NCI-H2107 (cell line): ENCODE data around the gene ARPC2.

Experiments used
- DNase-seq: peaks from one replicate; lab custom pipeline; 2025; lab: John Stamatoyannopoulos, UW

The ARPC2 gene

DNA sequence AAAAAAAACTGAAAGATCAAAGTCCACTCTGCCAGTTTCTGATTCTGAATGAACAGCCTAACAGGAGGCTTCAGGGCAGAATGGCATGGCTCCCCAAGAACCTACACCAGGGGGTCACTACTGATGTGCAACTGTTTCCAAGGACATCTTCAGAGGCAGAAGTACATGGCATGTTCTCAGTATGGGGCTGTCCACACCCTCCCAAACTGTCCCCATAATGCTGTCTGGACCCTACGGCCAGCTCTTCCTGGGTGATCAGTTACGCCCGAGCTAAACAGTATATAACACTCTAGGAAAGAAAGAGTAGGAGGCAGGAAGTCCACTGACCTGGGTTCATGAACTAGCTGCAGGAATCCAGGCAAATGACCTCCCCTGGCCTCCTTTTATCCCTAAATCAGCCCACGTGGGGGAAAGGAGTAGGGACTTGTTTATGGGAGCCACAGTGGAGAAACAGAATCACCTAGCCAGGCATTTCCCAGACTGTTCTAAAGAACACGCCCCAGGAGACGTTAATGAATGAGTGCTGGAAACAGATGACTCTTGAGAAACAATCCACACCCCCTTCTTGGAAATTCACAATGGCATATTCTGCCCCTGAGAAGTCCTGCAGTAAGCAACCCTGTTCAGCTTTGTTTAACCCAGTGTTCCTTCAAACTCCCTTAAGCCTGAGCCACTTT, 72.8 kb downstream of the ARPC2 start:
- no peak for DNase-seq

DNA sequence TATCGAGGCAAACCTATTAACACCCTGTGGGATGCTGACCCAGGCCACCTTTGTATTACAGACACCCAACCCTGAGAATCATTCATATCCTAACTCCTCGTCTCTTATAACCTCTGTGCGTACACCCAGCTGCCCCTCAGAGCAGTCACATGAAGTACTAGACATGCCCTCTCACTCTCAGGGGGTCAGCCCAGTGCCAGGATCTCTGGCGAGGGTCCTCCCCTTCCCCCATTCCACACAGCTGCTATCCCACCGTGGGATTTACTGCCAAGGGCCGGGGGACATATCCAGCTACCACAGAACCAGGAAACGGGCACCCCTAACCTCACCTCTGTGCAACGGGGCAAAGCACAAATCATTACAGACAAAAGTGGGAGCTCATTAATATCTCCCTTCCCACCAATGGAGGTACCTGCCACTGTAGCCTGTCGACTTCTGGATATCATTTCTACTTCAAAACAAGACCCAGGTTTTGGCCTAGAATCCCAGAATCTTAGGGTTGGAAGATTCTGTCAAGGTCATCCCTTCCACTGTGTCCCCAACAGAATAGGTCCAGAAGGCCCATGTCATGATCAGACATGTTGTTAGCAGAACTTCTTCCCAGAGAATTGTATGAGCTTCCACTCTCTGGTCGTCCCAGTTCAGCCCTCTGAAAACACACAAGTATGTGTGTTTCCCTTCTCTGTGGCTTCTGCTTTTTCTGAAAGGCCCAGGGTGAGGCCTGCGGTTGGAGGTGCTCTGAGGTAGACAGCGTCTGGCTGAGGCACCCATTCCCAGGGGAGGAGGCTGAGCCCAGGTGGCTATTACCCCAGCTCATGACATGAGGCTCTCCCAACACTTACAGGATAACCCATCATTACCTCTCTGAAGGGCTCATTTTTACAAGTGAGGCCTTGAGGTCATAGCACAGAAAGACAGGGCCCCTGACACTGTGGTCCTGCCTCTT, 73.6 kb downstream of the ARPC2 start:
- DNase-seq, result peak; percentile 34

DNA sequence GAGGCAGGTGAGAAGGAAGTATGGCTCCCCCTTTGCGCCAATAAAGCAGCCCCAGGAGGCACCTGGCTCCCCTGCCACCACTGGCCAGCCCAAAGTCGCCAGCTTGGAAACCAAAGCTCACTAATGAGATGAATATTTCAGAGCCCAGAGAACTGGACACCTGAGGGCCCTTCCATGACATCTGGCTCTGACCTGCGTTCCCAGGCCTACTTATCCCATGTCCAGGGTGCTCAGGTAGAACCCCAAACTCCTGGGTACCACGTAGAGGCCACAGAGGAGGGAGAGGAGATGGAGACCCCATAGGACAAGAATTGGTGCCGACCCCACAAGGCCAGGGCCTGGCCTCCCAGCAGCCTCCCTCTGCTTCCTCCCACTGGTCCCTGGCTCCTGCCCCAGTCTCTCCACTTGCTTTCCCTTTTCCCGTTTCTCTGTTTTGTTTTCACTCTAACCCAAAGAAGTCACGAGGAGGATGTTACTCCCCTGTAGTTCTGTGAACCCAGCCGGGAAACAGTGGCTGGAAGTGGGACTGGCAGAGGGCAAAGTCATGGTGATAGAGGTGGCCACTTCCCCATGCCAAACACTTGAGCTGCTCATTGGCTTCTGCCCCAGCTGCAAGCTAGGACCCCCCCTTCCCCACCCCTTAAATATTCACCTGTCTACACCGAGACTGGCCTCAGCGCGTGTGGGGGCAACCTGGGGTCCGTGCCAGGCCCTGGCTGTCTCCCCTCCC, 74.5 kb downstream of the ARPC2 start:
- no peak for DNase-seq

DNA sequence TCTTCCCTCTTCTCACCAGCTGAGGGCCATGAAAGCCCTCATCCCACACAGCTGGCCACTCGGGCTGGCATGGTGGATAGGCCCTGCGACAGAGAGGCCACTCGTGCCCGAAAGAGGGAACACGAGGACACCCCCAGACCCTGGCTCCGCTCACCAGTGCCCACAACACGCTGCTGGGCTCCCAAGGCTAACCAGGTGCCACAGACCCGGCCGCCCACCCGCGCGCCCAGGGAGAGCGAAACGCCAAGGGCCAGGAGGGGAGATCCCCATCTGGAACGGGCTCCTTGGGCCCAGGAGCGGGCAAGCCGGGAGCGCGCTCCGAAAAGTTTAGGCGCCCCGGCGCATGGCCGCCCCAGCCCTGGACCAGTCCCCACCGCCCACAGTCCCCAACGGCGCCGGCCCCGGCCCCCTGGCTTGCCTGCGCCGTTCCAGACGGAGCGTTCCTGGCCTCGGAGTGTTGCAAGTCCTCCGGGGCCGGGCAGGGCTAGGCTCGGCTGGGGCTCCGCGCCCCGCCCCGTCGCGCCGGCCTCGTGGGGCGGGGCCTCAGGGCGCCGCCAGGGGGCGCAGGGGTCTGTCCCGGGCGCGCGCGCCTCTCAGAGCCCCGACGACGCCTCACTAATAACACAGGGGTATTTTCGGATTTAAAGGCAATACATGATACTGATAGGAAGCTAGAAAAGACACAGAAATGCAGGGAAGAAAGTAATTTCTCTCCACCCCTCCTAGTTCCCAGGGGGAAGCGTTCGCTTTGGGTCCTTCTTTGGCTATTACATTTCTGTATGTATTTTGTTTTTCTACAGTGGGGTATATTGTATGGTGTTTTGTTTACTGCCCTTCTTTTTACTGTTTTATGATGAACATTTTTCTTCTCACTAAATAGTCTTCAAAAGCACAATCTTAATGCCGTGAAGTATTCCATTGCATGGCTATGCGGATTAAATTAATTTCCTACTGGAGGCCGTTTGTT, 75.3 kb downstream of the ARPC2 start, which contains the start of gene TMBIM1:
Gene TMBIM1 (minus strand): TSS at position 456 of the 967 bp plus-strand sequence. CDS start 10,362 bp downstream, outside the sequence.
- no peak for DNase-seq

GRCh38 chr2:218293715-218294429, 76.9 kb downstream of the ARPC2 start:
- no peak for DNase-seq

GRCh38 chr2:218294430-218295022, 77.5 kb downstream of the ARPC2 start:
- no peak for DNase-seq

- no peak for DNase-seq
Measured at GRCh38 chr2:218295029-218295428, 78.0 kb downstream of the ARPC2 start.

DNA sequence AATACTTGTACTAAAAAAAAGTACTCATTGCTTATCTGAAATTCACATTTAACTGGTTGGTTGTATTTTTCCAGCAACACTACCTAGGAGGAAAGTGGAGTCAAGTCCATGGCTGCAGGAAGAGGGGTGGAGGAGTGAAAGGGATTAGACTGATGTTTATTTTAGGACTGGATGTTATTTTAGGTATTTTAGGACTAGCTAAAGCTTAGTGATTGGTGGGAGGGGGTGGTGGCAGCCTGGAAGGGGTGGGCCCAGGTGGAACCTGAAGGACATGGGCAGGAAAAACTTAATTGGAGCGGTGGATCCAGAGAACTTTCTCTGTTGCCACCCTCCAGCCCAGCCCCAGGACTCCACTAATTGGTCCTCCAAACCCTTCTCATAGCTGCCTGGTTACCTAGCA, 79.2 kb downstream of the ARPC2 start:
- no peak for DNase-seq

GRCh38 chr2:218296847-218297246, 79.9 kb downstream of the ARPC2 start:
- DNase-seq, result no peak

GRCh38 chr2:218298314-218298875, 81.4 kb downstream of the ARPC2 start:
- DNase-seq, result no peak

DNA sequence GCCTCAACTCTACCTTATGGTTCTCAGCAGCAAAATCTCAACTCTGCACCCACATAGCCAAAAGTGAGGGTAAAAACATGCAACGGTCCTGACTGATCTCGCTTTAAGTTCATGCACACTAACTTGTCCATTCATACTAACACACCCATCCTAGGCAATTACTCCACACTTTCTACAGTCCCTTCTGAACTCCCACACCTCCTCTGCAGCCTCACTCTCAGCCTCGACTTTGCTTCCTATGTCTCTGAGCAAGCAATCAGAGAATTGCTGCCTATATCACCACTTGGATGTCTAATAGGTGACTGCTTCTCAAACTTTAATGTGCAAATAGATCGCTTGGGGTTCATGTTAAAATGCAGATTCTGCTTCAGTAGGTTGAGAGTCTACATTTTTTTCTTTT, 83.2 kb downstream of the ARPC2 start:
- no peak for DNase-seq

DNA sequence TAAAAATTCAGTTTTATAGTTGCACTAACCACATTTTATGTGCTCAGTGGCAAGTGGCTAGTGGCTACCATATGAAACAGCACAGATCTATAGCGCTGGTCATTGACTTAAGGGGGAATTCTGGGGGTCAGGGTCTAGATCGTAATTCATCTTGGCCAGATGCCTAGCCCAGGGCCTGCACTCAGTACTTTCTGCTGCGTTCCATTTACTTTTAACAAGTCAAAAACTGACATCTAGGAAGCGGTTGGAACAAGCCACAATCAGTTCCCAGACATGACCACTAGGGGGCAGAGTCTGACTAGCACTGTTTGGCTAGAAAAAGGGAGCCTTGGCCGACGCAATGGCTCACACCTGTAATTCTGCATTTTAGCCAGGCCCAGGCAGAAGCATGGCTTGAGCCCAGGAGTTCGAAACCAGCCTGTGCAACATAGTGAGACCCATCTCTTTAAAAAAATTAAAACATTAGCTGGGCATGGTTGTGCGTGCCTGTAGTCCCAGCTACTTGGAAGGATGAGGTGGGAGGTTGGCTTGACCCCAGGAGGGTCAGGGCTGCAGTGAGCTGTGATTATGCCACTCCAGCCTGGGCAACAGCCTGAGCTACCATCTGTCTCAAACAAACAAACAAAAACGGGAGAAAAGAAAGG, 84.3 kb downstream of the ARPC2 start:
- DNase-seq, result peak; percentile 65
